ENCODE measurements around the gene COMT. TPM values are rescaled to one million over a fixed set of nuclear protein-coding genes. Genes with fewer than 3 reads are reported as not detected.

COMT gene
- total and polyA plus RNA-seq, 9 of the 15 experiments (the other 6 are each of a cell fraction or from before 2014, with no cell fraction given) = 12.5 to 351 (median 155) TPM

GRCh38 chr22:19972652-19973550 lies 31.3 kb downstream of the COMT start (continued):
- no peak for TF ChIP-seq TCF3 (CRISPR knock-in tag; IDR thresholded peaks at IDR 0.05)
- TF ChIP-seq POLR2AphosphoS2 (IDR thresholded peaks at IDR 0.05; ENCODE audit: low read length) = peak; percentile 79; the same call in 1 of the 2 replicates
- no peak for TF ChIP-seq PTBP1 (IDR thresholded peaks at IDR 0.05; ENCODE audit: low read depth, low read length)
- peak; percentile 45 for TF ChIP-seq EGR1 (conservative IDR thresholded peaks at IDR 0.05)
- no peak for TF ChIP-seq IRF2 (CRISPR knock-in tag; IDR thresholded peaks at IDR 0.05)
- 0 out of 2 replicates have a peak, but pooled peaks have one; percentile 6 for TF ChIP-seq MYNN (IDR thresholded peaks at IDR 0.05)
- no peak for TF ChIP-seq MYNN (CRISPR knock-in tag; IDR thresholded peaks at IDR 0.05)
- TF ChIP-seq SNAPC5 (CRISPR knock-in tag; IDR thresholded peaks at IDR 0.05) = no peak
- no peak for TF ChIP-seq TBP (optimal IDR thresholded peaks at IDR 0.05; ENCODE audit: low read depth, low read length)
- peak; percentile 26; the same call in 1 of the 2 replicates for TF ChIP-seq HDAC6 (IDR thresholded peaks at IDR 0.05; ENCODE audit: low read depth, low read length)
- peak; percentile 60; the same call in 1 of the 2 replicates for TF ChIP-seq ZBTB9 (CRISPR knock-in tag; IDR thresholded peaks at IDR 0.05)
- no peak for TF ChIP-seq KLF16 (IDR thresholded peaks at IDR 0.05)
- no peak for TF ChIP-seq EWSR1 (IDR thresholded peaks at IDR 0.05; ENCODE audit: borderline replicate concordance, low read depth, partially characterized antibody)
- TF ChIP-seq BHLHE40 (IDR thresholded peaks at IDR 0.05; ENCODE audit: low read length) = peak; percentile 78
- TF ChIP-seq ZNF717 (CRISPR knock-in tag; IDR thresholded peaks at IDR 0.05) = 0 out of 2 replicates have a peak, but pooled peaks have one; percentile 49
- TF ChIP-seq ID3 (CRISPR knock-in tag; IDR thresholded peaks at IDR 0.05) = no peak
- peak; percentile 26; the same call in 1 of the 2 replicates for TF ChIP-seq ID3 (tag; IDR thresholded peaks at IDR 0.05)
- TF ChIP-seq TSC22D4 (tag; IDR thresholded peaks at IDR 0.05) = no peak
- no peak for TF ChIP-seq EZH2 (IDR thresholded peaks at IDR 0.05; ENCODE audit: borderline replicate concordance, low read depth, low read length)
- peak; percentile 35; the same call in 1 of the 2 replicates for TF ChIP-seq HMGXB4 (CRISPR knock-in tag; IDR thresholded peaks at IDR 0.05)
- TF ChIP-seq PBX2 (CRISPR knock-in tag; IDR thresholded peaks at IDR 0.05; ENCODE audit: low read depth) = peak; percentile 4; the same call in 1 of the 2 replicates
- TF ChIP-seq PBX2 (tag; conservative IDR thresholded peaks at IDR 0.05; ENCODE audit: low read depth) = no peak
- TF ChIP-seq ZNF133 (CRISPR knock-in tag; IDR thresholded peaks at IDR 0.05) = no peak
- no peak for TF ChIP-seq ZSCAN29 (IDR thresholded peaks at IDR 0.05)
